ENCODE results near the gene TUG1.

The TUG1 gene

GRCh38 chr22:30947816-30948454 lies 21.1 kb upstream of the TUG1 start:
- DNase-seq (ENCODE audit: low read depth in 3 of 3) = no peak

- no peak for DNase-seq (ENCODE audit: low read depth in 3 of 3)
These were observed 20.1 kb upstream of the TUG1 start for GRCh38 chr22:30948930-30949342.

- no peak for DNase-seq (ENCODE audit: low read depth in 3 of 3)
These were observed 19.0 kb upstream of the TUG1 start for GRCh38 chr22:30949934-30950660.

GRCh38 chr22:30953206-30953605 lies 15.9 kb upstream of the TUG1 start:
- no peak for DNase-seq (ENCODE audit: low read depth in 3 of 3)

- DNase-seq (ENCODE audit: low read depth in 3 of 3) = no peak
These were observed 13.9 kb upstream of the TUG1 start for GRCh38 chr22:30955153-30955552.

- no peak for DNase-seq (ENCODE audit: low read depth in 3 of 3)
These were observed 4.2 kb upstream of the TUG1 start for GRCh38 chr22:30964858-30965257.

GRCh38 chr22:30968015-30968923 lies 796 bp upstream of the TUG1 start, which contains the start of gene MORC2:
Gene MORC2 (minus strand): TSS chr22:30968774. CDS start chr22:30967889, 885 bp downstream.
- no peak for DNase-seq (ENCODE audit: low read depth in 3 of 3)

- peak in 2 of 3 experiments; percentile 9 to 26 for DNase-seq (ENCODE audit: low read depth in 3 of 3)
These were observed 679 bp downstream of the TUG1 start for GRCh38 chr22:30969532-30970355.

- DNase-seq (ENCODE audit: low read depth in 3 of 3) = no peak
These were observed 1.3 kb downstream of the TUG1 start for GRCh38 chr22:30970356-30970746.

GRCh38 chr22:30978304-30978962 lies 9.4 kb downstream of the TUG1 start:
- no peak for DNase-seq (ENCODE audit: low read depth in 3 of 3)

GRCh38 chr22:30979932-30980331 lies 10.9 kb downstream of the TUG1 start:
- no peak for DNase-seq (ENCODE audit: low read depth in 3 of 3)

- DNase-seq (ENCODE audit: low read depth in 3 of 3) = no peak
These were observed 13.4 kb downstream of the TUG1 start for GRCh38 chr22:30982512-30982911.

- DNase-seq (ENCODE audit: low read depth in 3 of 3) = no peak
These were observed 15.3 kb downstream of the TUG1 start for GRCh38 chr22:30984317-30984716.

GRCh38 chr22:30985561-30986208 lies 16.6 kb downstream of the TUG1 start:
- DNase-seq (ENCODE audit: low read depth in 3 of 3) = no peak

- no peak for DNase-seq (ENCODE audit: low read depth in 3 of 3)
These were observed 20.4 kb downstream of the TUG1 start for GRCh38 chr22:30989474-30989873.

GRCh38 chr22:30990690-30991089 lies 21.6 kb downstream of the TUG1 start:
- no peak for DNase-seq (ENCODE audit: low read depth in 3 of 3)

GRCh38 chr22:30992565-30992964 lies 23.5 kb downstream of the TUG1 start:
- no peak for DNase-seq (ENCODE audit: low read depth in 3 of 3)

GRCh38 chr22:30994960-30995359 lies 25.9 kb downstream of the TUG1 start:
- no peak for DNase-seq (ENCODE audit: low read depth in 3 of 3)

GRCh38 chr22:30996462-30996861 lies 27.4 kb downstream of the TUG1 start:
- no peak for DNase-seq (ENCODE audit: low read depth in 3 of 3)

GRCh38 chr22:30998329-30998728 lies 29.3 kb downstream of the TUG1 start:
- no peak for DNase-seq (ENCODE audit: low read depth in 3 of 3)

Measured in stimulated activated CD4-positive, alpha-beta T cell treated with anti-CD3 and anti-CD28 coated beads, TNF-alpha, amount 100 ng/mL, for 4 hours (primary cell).